HG02798 (cell line): ENCODE results near the gene IQSEC3.
"Not testable (repeated sequence)": the region's sequence is repeated elsewhere in the genome, so short reads cannot be mapped to it uniquely, and the experiment has no call there.

ENCODE experiments used
- ATAC-seq: cut with Tn5 transposase; IDR thresholded peaks from one replicate; pipeline ENCODE4 v1.9.1; 2021; ENCODE audit warnings: mild to moderate bottlenecking; ENCODE audit not compliant: unreplicated experiment, poor library complexity

Gene IQSEC3

DNA sequence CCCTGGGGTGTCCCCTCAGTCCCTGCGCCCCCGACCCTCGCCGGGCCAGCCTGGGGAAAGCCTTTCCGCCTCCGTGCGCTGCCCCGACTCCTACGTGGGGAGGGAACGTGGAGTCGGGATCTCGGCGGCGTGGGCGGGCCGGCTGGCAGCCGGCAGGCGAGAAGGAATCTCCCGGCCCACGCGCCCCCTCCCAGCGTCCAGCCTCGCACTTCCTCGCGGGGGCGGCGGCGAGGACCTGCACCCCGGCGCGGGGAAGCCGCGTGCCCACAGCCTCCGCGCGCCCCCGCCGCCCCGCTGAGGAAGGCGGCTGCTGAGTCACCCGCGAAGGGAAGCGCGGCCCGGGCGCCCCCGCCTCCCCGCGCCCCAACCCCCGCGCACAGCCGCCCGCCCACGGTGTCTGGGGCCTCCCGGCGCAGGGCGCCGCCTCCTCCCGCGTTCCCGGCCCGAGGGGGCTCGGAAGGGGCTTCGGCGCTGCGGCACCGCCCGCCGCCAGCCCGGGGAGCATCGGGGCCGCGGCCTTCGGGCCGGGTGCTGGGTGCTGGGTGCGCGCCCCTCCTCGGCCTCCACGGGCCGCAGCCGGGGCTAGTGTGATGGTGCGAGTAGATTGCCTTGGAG lies 11.3 kb downstream of the IQSEC3 start:
- not testable (repeated sequence) for ATAC-seq

DNA sequence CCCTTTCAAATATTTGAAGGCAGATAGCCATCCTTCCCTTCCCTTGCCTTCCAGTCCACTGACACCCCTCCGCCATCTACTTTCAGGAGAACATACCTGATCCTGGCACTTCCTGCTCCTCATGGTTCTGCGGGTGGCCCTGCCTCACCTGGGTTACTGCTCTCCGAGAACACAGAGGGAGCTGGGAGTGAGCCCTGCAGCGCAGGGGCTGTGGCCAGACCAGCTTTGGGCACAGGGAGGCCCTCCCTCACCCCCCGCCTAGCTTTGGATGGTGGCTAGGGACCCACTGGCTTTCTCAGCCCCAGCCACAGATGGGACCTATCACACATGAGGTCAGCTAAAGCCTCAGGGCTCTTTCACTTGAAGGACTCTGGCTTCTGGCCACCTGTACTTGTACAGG lies 12.4 kb downstream of the IQSEC3 start:
- no peak for ATAC-seq

DNA sequence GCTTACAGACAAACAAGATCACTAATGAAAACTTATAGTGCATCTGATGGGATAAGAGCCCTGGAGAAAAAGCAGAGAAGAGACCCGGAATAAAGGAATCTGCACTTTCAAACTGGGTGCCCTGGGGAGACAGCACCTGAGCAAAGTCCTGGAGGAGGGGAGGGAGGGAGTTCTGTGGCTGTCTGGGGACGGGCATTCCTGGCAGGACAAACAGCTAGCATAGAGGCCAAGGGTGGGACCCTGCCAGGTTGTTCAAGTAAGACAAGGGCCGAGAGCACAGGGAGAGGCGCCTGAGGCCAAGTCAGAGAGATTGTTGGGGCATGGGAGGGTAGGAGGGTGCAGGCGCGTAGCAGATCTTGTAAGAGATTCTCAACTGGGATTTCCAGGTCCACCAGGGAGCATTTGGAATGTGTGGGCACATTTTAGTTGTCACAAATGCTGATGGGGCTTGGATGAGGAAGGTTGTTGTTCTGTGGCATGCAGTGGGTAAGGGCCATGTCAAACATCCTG lies 14.2 kb downstream of the IQSEC3 start:
- ATAC-seq: no peak

DNA sequence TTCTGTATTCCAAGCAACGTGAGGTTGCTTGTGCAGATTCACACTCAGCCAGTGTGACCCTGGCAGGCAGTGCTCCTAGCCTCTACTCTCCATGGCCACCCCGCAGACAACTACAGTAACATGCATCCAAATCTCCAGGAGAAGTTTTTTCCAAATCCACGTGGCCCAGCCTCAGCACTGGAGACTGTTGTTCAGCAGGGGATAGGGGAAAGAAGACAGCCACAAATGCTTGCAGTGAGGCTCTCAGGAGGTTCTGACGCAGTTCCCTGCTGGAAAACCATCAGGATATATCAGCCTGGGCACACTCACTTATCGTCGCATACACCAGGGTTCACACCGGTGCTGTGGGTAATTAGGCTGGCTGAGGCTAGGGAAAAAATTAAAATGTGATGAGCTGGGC lies 16.2 kb downstream of the IQSEC3 start:
- ATAC-seq: no peak

DNA sequence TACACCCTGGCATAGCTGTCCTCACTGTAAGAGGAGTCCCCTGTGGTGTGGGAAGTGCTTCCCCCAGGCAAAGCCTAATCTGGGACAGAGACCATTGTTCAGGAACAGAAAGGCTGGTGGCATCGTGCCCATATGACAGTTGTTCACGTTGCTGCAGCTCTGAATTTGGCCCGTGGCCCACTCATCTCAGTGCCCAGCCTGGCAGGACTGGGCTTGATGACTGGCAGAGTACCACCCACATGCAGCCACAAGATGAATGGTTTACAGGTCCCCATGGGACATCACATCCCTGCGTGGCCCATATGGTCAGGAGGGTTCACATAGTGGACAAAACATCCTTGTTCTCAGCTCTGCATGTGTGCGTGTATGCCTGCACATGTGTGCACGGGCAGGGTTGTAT lies 17.5 kb downstream of the IQSEC3 start:
- no peak for ATAC-seq

DNA sequence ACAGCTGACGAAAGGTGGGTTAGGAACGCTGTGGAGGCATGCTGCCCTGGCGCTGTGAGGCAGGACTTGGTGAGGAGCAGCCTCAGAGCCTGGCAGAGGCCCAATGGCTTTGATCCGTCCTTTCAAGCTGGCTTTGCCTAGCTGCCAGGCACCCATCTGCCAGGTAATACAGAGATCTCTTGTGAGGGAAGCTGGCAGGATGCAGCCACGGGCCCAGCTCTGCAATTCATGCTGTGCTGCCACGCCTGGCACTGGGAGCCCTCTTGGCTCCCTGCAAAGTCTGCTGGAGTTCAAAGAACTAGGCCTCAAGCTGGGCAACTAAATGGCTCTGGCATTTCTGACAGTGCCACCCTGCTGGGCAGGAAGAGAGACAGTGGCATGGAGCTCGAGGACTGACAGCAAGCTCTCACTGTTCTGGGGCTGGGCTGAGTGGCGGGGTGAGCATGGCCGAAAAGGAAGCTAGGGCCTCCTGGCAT lies 18.7 kb downstream of the IQSEC3 start:
- ATAC-seq: no peak

DNA sequence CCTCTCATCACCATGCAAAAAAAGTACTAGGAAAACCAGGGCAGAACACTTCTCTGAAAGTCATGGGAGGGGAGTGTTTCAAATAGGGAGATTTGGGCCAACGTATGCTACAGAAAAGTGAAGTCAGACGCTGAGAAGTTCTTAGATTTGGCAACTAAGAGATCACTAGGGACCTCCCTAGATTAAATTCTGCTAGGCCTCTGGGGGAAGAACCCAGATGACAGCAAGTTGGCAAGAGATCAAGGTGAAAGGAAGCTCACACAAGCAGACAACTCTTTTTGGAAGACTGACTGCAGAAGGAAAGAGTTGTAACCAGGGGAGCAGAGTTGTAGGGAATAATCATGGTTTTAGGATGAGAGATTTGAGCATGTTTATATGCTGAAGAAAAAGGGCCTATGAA lies 20.7 kb downstream of the IQSEC3 start:
- no peak for ATAC-seq

DNA sequence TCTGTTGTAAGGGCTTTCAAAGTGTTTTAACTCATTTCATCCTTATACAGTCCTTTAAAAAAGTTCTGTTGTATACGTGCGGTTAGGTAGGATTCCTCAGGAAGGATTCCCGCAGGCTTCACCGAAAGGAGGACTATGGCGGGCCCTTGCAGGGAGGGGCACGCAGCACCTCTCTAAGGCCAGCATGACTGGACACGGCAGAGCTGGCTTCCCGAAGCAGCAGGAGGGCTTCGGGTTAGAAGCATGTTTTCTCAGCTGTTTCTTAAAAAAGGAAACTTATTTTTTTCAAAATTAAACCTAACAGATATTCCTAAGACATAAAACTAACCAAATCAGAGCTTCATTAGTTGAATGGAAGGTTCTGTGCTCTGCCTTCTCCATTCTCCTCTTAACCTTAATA lies 21.3 kb downstream of the IQSEC3 start:
- no peak for ATAC-seq

DNA sequence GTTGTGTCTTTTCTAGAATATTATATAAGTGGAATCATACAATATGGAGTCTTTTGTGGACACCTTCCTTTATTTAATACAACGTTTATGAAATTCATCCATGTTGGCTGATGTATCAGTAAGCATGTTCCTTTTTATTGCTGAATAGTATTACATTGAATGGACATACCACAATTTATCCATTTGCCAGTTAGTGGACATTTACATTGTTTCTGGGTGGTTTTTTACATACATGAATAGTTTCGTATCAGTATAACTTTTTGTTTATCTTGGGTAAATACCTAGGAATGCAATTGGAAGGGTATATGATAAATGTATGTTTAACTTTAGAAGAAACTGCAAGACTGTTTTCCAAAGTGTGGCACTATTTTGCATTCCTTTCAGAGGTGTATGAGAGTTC lies 23.1 kb downstream of the IQSEC3 start:
- no peak for ATAC-seq

DNA sequence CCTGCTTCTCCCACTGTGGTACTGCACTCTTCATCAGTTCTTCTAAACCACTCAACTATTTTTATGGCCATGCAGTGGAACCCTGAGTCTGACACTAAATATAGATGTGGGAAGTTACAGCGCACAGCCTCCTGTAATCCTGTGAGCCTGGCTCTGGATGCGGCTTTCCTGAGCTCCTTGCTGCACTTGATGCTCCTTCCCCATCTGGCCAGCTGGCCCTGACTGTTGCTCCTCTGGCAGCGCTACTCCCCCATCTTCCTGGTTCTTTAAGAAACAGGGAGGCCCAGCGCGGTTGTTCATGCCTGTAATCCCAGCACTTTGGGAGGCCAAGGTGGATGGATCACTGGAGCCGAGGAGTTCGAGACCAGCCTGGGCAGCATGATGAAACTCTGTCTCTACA lies 24.6 kb downstream of the IQSEC3 start:
- ATAC-seq: no peak

DNA sequence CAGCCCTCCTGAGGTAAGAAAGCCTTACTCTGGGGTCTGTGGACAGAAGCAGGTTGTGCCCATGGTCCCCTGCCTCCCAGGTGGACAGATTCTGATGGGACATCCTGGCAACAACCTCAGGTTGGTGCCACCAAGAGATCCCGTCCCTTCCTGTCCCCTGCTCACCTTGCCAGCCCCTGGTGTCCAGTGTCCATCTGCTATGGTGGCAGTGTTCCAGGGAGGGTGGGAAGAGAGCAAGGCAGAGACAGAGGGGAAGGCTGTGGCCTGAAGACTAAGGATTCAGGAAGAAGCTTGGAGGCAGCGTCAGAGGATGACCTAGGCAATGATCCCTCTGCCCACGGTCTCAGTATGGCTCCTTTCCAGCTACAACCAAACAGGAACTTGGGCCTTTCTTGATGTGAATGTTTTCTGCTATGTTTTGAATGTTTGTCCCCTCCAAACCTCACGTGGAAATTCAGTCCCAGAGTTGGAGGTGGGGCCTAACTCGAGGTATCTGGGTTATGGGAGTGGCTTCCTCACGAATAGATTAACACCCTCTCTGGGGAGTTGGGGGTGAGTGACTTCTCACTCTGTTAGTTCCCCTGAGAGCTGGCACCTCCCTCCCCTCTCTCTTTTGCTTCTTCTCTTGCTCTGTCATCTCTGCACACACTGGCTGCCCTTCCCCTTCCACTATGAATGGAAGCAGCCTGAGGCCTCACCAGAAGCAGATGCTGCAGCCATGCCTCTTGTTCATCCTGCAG lies 26.9 kb downstream of the IQSEC3 start:
- ATAC-seq: no peak

DNA sequence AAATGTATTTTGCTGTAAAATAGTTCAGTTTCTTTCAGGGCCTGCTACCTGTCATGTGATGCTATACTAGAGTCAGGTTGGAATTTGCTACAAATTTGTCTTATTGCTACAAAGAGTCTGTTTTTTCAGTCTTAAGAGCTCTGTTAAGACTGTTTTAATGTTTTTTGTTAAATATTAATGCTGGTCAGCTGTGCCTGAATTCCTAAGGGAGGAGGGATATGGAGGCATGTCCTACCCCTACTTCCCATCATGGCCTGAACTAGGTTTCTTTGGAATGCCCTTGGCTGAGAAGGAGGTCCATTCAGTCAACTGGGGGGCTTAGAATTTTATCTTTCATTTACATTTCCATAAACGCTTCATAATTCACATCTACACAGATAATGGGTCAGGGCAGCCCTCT lies 30.0 kb downstream of the IQSEC3 start:
- no peak for ATAC-seq

DNA sequence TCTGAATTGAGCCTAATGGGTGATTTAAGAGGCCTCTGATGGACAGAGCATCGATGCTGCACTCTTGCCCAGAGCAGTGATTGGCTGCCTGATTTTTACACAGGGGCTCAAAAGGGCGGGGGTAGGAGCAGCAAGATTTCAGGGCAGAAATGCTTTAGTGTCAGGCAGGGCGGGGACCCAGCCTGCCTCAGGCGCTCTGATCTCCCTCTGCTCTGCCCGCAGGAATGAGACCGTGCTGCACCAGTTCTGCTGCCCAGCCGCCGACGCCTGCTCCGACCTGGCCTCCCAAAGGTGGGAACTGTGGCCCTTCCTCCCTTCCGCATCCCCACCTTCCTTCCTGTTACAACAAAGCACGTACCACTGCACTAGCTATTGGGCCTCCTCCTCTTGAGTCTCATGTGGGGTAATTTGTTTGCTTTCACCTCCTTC lies 32.4 kb downstream of the IQSEC3 start:
- no peak for ATAC-seq

DNA sequence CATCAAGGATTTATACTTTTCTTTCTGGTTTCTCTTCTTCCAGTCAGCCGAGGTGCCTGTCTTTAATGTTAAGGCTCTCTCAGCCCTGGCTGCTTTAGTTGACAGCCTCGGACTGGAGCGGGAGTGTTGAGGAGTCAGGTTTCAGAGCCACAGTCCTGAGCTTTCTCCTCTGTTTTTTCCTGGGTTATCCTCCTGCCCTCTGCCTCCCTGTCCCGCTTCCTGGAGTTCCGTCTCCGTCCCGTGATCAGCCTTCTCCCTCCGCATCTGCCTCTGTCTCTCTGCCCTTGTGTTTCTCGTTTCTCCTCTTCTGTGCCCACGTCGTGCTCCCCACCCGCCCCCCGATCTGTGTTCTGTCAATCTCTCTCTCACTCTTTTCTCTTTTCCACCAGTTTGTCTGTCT lies 33.0 kb downstream of the IQSEC3 start:
- no peak for ATAC-seq

DNA sequence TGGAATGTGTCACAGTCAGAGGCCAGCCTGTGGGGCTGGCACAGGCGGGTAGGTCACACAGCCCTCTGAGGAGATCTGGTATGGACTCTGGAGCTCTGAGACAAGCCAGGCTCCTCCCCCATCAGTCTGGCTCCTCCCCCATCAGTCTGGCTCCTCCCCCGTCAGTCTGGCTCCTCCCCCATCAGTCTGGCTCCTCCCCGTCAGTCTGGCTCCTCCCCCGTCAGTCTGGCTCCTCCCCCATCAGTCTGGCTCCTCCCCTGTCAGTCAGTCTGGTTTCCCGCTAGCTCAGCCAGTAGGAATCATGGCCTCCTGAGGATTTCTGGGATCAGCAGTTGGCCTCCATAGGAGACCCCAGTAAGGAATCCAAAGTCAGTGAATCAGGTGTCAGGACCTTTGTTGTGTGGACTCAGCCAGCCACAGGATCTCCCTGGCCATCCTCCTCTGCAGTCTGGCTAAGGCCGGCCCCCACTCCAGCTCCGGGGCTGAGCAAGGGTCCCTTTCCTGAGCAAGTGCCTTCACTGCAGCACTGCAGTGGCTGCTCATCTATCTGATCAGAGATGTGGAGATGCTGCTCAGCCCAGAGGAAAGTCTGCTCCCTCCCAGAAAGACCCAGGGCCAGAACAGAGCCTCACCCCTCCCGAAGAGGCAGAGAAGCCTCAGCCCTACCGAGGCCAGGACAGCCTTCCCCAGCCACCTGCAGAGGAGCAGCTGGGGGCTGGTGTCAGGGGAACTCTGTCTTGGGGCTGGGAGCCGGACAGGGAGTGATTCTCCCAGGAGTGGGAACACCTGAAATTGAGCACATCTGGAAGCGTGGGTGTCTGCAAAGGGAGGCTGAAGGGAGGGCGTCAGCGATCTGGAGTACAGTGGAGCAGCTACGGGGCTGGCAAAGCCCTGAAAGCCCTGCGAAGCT lies 35.7 kb downstream of the IQSEC3 start:
- no peak for ATAC-seq

DNA sequence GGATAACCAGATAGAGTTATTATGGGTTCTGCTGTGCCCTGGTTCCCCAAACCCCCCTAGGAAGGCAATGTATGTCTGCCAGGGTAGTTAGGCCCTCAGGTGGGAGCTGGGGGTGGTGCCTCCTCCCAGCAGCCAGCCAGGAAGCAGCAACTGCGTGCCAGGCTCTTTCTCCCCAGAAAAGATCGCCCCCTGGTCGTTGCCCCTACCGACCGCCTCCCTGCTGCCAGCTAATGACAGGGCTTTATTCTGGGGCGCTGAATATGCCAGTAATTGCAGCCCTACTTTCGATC lies 36.3 kb downstream of the IQSEC3 start:
- ATAC-seq: no peak

DNA sequence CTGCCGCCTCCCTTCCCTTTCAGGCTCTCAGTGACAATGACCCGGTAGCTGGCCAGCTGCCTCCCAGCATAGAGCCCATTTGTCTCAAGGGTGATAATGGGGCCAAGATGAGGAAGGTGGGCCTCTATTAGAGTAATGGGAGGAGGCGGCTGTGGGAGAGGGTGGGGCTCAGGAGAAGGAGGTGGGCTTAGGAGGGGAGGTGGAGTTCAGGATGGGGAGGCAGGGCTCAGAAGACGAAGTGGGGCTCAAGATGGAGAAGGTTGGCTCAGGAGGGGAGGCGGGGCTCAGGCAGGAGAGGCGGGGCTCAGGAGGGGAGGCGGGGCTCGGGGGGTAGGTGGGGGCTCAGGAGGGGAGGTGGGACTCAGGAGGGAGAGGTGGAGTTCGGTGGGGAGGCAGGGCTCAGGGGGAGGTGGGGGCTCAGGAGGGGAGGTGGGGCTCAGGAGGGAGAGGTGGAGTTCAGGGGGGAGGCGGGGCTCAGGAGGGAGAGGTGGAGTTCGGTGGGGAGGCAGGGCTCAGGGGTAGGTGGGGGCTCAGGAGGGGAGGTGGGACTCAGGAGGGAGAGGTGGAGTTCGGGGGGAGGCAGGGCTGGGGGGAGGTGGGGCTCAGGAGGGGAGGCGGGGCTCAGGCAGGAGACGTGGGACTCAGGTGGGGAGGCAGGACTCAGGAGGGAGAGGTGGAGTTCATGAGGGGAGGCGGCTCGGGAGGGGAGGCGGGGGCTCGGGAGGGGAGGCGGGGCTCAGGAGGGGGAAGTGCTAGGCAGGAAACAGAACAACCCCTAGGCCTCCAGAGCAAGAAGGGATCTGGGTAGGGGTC lies 36.8 kb downstream of the IQSEC3 start:
- ATAC-seq: no peak

DNA sequence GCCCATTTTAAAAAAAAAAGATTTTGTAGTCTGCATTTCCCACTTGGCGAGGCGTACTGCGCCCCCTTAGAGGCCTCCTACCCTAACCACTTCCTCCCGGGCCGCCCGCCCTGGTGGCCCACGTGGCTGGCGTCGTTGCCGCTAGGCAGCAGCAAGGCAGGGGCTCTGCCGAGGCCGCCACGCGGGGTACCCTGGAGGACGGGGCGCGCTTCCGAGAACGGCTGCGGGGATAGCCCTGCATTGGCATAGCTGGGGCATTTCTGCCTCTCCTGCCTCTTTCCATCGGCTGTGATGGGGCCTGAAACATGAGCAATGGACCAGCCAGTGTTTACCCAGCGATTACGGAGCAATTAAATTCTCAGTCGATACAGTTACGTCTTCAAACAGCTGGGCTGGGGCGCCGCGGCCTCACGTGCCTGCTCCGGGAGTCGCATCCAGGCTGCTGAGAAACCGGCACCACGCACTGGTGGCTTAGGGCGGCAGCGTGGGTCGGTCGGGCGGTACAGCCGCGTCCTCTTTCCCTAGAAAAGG lies 38.0 kb downstream of the IQSEC3 start:
- no peak for ATAC-seq

DNA sequence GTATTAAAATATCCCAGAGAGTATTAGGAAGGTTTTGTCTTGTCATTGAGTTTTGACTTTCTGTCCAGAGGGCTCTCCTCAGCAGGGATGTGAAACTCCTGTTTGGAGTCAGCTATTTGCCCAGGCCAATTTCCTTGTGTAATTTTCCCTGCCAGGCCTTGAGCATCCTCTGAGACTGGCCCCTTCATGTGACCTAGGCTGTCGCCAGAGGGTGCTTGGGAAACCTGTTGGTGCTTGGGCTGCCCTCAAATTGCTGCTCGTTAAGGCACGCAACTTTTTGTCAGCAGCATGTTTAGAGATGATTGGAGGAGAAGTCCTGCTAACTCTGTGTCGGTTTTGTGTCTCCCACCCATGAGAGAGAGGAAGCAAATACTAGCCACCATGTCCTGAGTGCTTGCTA lies 39.1 kb downstream of the IQSEC3 start:
- no peak for ATAC-seq

DNA sequence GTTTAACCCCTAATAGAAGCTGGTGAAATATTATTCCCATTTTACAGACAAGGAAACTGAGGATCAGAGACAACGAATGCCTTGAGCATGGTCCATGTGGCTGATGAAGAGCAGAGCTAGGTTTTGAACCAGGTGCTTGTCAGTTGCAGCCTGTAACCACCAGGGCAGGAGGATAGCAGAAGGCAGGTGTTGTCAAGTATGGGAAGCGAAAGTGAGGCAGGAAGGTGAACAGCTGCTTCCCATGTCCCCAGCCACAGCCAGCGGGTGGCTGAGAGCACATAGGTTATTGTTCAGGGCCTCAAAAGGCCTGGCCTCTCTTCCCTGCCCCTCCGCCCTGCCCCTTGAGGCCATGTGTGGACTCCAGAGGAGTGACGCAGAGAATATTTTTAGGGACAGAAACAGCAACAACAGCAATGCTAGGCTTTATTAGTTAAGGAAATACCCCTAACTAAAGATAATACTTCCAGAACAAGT lies 39.6 kb downstream of the IQSEC3 start:
- ATAC-seq: peak; percentile 90
